OCI-LY7 (cell line): ENCODE data around the gene STYK1. TPM values are rescaled to one million over a fixed set of nuclear protein-coding genes. Genes with fewer than 3 reads are reported as not detected.
"Not testable (repeated sequence)": the region's sequence is repeated elsewhere in the genome, so short reads cannot be mapped to it uniquely, and the experiment has no call there.

Experiments
- BruUV-seq: library from RNA; stranded (reverse); fragments of 400-500 nt; replicated peaks from 2 replicates; lab custom pipeline; 2021; lab: Mats Ljungman, UMichigan
- CTCF ChIA-PET: fragments of 300-600 bp; sonication (Branson Sonifier 250); formaldehyde crosslinking; loops from one replicate; lab custom pipeline; 2022; ENCODE audit warnings: antibody characterized with exemption; ENCODE audit not compliant: unreplicated experiment; lab: Charles Lee
- POLR2A ChIA-PET: fragments of 300-600 bp; sonication (Branson Sonifier 250); formaldehyde crosslinking; loops from one replicate; lab custom pipeline; 2022; ENCODE audit warnings: antibody characterized with exemption; lab: Charles Lee
- DNase-seq: peaks from one replicate; pipeline ENCODE4 v3.0.0-alpha.2; 2015; ENCODE audit warnings: low spot score
- H2AFZ ChIP-seq: fragments of 200-600 bp; sonication (generic), shearing (Covaris generic); 2 replicates; pipeline ENCODE4 v1.6.1; 2014; ENCODE audit warnings: mild to moderate bottlenecking, antibody characterized with exemption, low read length, moderate library complexity
- H3K27ac ChIP-seq: fragments of 200-600 bp; sonication (generic); 2 replicates; pipeline ENCODE4 v1.5.1; 2014; ENCODE audit warnings: mixed run types, low read depth, mild to moderate bottlenecking, moderate library complexity, low read length, inconsistent platforms; ENCODE audit not compliant: poor library complexity, severe bottlenecking
- H3K36me3 ChIP-seq: fragments of 200-600 bp; sonication (generic); 2 replicates; pipeline ENCODE4 v1.6.1; 2014; ENCODE audit warnings: mild to moderate bottlenecking, antibody characterized with exemption, low read length, moderate library complexity, mixed read lengths; ENCODE audit not compliant: insufficient read depth
- H3K4me1 ChIP-seq: fragments of 200-600 bp; sonication (generic); 2 replicates; pipeline ENCODE4 v1.5.1; 2014; ENCODE audit warnings: mild to moderate bottlenecking, low read length; ENCODE audit not compliant: insufficient read depth, poor library complexity, severe bottlenecking
- H3K4me2 ChIP-seq: fragments of 200-600 bp; sonication (generic); 2 replicates; pipeline ENCODE4 v1.6.1; 2014; ENCODE audit warnings: mild to moderate bottlenecking, low read length
- H3K4me3 ChIP-seq: fragments of 200-600 bp; sonication (generic); 2 replicates; pipeline ENCODE4 v1.5.1; 2014; ENCODE audit warnings: mild to moderate bottlenecking, low read depth, low read length; ENCODE audit not compliant: poor library complexity, severe bottlenecking
- H3K79me2 ChIP-seq: fragments of 200-600 bp; sonication (generic); 2 replicates; pipeline ENCODE4 v1.6.1; 2016; ENCODE audit warnings: low read depth, mild to moderate bottlenecking, low read length, moderate library complexity, mixed read lengths; ENCODE audit not compliant: insufficient read depth
- H3K9me2 ChIP-seq: fragments of 200-600 bp; sonication (generic); 2 replicates; pipeline ENCODE4 v1.6.1; 2016; ENCODE audit warnings: mild to moderate bottlenecking, low read length, mixed read lengths; ENCODE audit not compliant: insufficient read depth
- H3K9me3 ChIP-seq: fragments of 200-600 bp; sonication (generic); 2 replicates; pipeline ENCODE4 v1.6.1; 2014; ENCODE audit warnings: mild to moderate bottlenecking, mixed run types, low read length, mixed read lengths
- H4K20me1 ChIP-seq: fragments of 200-600 bp; sonication (generic); 2 replicates; pipeline ENCODE4 v1.6.1; 2014; ENCODE audit warnings: mild to moderate bottlenecking, antibody characterized with exemption, low read length, moderate library complexity, mixed read lengths; ENCODE audit not compliant: insufficient read depth
- EZH2phosphoT487 ChIP-seq: fragments of 200-600 bp; sonication (generic); IDR thresholded peaks from 2 replicates; pipeline ENCODE4 v1.6.1; 2018; ENCODE audit warnings: low read depth, borderline replicate concordance, mild to moderate bottlenecking, mixed run types, antibody characterized with exemption, low read length, moderate library complexity, mixed read lengths
- intact Hi-C: fragments of 100-400 bp; cut with micrococcal nuclease; formaldehyde crosslinking; loops from one replicate; pipeline ENCODE4 v1.10.0; 2022; ENCODE audit not compliant: unreplicated experiment
- total RNA-seq, 2 experiments: library from RNA; depleted of rRNA in 1 of 2; stranded (reverse); fragments of >200 nt in 1 of 2; shearing (Covaris generic) in 1 of 2; gene quantifications; 2 replicates each; pipeline ENCODE4 v1.2.3, GENCODE V29; 2014 to 2022
- TF ChIP-seq, protein P1 (sequence below): fragments of 200-600 bp; sonication (generic); conservative IDR thresholded peaks from 2 replicates; pipeline ENCODE4 v1.5.1; 2014; ENCODE audit warnings: mild to moderate bottlenecking, antibody characterized with exemption, low read length, moderate library complexity, mixed read lengths

Gene STYK1
- total RNA-seq, 2 experiments from 2014 or later = not detected

DNA sequence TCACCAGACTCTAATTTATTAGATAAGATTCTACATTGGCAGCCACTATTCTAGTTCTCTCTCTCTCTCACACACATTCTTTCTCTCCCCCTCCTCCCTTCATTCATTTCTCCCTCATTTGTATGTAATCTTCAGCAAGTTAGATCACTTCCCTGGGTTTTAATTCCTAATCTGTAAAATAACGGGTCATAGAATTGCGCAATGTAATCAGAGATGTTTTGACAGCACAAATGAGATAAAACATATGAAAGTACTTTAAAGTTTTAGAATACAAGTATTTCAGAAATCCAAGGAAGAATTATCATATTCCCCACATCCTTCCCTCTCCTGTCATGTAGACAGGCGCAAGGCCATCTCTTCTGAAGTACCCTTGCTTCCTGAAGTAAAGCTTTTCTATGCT is 21.7 kb downstream of the STYK1 start:
- no peak for DNase-seq
- Histone ChIP-seq H2AFZ (no peak overlapping the region), H3K4me3 (no peak overlapping the region), H3K9me3 (peaks cover 4% of the 10 kb centered on the region; the same call in 1 of the 2 replicates), H3K36me3 (no peaks in the 10 kb centered on the region), H3K79me2 (no peaks in the 10 kb centered on the region), H3K9me2 (no peaks in the 10 kb centered on the region), H3K4me2 (no peak overlapping the region), H4K20me1 (no peaks in the 10 kb centered on the region), H3K27ac (no peak overlapping the region), H3K4me1 (no peaks in the 10 kb centered on the region)
- CTCF ChIA-PET = no interaction called here
- intact Hi-C loops = no loop called here
- POLR2A ChIA-PET = no interaction called here
- TF ChIP-seq EZH2phosphoT487 = no peak
- TF ChIP-seq, protein P1, sequence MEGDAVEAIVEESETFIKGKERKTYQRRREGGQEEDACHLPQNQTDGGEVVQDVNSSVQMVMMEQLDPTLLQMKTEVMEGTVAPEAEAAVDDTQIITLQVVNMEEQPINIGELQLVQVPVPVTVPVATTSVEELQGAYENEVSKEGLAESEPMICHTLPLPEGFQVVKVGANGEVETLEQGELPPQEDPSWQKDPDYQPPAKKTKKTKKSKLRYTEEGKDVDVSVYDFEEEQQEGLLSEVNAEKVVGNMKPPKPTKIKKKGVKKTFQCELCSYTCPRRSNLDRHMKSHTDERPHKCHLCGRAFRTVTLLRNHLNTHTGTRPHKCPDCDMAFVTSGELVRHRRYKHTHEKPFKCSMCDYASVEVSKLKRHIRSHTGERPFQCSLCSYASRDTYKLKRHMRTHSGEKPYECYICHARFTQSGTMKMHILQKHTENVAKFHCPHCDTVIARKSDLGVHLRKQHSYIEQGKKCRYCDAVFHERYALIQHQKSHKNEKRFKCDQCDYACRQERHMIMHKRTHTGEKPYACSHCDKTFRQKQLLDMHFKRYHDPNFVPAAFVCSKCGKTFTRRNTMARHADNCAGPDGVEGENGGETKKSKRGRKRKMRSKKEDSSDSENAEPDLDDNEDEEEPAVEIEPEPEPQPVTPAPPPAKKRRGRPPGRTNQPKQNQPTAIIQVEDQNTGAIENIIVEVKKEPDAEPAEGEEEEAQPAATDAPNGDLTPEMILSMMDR = no peak
- no TSS peak for BruUV-seq

DNA sequence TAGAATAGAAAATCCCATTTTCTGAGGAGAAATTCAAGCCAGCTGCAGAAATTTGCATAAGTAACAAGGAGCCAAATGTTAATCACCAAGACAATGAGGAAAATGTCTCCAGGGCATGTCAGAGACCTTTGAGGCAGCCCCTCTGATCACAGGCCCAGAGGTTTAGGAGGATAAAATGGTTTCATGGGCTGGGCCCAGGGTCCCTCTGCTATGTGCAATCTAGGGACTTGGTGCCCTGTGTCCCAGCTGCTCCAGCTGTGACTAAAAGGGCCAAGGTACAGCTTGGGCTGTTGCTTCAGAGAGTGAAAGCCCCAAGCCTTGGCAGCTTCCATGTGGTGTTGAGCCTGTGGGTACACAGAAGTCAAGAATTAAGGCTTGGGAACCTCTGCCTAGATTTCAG is 27.3 kb downstream of the STYK1 start:
- POLR2A ChIA-PET = interaction anchor here (0.7 kb wide), 1 partner anchor 1804 kb away, joined by 3 read pairs; no protein-coding TSS in a partner anchor
- H3K4me1 ChIP-seq, H3K79me2 ChIP-seq, DNase-seq, H3K9me3 ChIP-seq, H3K4me2 ChIP-seq, intact Hi-C loops, H3K4me3 ChIP-seq, CTCF ChIA-PET, H3K27ac ChIP-seq, BruUV-seq, H3K36me3 ChIP-seq, H4K20me1 ChIP-seq, H3K9me2 ChIP-seq, H2AFZ ChIP-seq: not testable (repeated sequence)

DNA sequence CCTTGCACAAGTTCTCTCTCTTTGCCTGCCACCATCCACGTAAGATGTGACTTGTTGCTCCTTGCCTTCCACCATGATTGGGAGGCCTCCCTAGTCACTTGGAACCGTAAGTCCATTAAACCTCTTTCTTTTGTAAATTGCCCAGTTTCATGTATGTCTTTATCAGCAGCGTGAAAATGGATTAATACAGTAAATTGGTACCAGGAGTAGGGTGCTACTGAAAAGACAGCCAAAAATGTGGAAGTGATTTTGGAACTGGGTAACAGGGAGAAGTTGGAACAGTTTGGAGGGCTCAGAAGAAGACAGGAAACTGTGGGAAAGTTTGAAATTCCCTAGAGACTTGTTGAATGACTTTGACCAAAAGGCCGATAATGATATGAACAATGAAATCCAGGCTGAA is 27.9 kb downstream of the STYK1 start:
- no peak overlapping the region for H3K27ac ChIP-seq
- 0 out of 2 replicates have a peak, but pooled peaks cover 8% of the 10 kb centered on the region for H3K9me3 ChIP-seq
- DNase-seq = no peak
- H3K4me2 ChIP-seq = no peak overlapping the region
- BruUV-seq = no TSS peak
- H3K79me2 ChIP-seq = no peaks in the 10 kb centered on the region
- intact Hi-C loops = no loop called here
- TF ChIP-seq EZH2phosphoT487 = no peak
- TF ChIP-seq, protein P1 = no peak
- H3K4me1 ChIP-seq = no peaks in the 10 kb centered on the region
- no peaks in the 10 kb centered on the region for H4K20me1 ChIP-seq
- H3K4me3 ChIP-seq = no peak overlapping the region
- H3K9me2 ChIP-seq = no peaks in the 10 kb centered on the region
- ChIA-PET CTCF (no interaction called here), POLR2A (no interaction called here)
- no peak overlapping the region for H2AFZ ChIP-seq
- no peaks in the 10 kb centered on the region for H3K36me3 ChIP-seq
